ENCODE measurements around the gene TCF7. TPM values are rescaled to one million over a fixed set of nuclear protein-coding genes. Genes with fewer than 3 reads are reported as not detected.

Gene TCF7
- total and polyA plus RNA-seq, 2 of the 13 experiments (the other 11 are each of a cell fraction or from before 2014, with no cell fraction given), result 6.3 to 6.8 TPM

- no peak for TF ChIP-seq ATF6 (CRISPR knock-in tag; conservative IDR thresholded peaks at IDR 0.05)
- no peak for TF ChIP-seq FOXA3 (CRISPR knock-in tag; IDR thresholded peaks at IDR 0.05)
- no peak for TF ChIP-seq ZNF501 (CRISPR knock-in tag; IDR thresholded peaks at IDR 0.05)
- no peak for TF ChIP-seq IRX3 (CRISPR knock-in tag; IDR thresholded peaks at IDR 0.05; ENCODE audit: borderline replicate concordance, low read depth)
Observed at GRCh38 chr5:134103397-134103796, 11.1 kb upstream of the TCF7 start (continued).

DNA sequence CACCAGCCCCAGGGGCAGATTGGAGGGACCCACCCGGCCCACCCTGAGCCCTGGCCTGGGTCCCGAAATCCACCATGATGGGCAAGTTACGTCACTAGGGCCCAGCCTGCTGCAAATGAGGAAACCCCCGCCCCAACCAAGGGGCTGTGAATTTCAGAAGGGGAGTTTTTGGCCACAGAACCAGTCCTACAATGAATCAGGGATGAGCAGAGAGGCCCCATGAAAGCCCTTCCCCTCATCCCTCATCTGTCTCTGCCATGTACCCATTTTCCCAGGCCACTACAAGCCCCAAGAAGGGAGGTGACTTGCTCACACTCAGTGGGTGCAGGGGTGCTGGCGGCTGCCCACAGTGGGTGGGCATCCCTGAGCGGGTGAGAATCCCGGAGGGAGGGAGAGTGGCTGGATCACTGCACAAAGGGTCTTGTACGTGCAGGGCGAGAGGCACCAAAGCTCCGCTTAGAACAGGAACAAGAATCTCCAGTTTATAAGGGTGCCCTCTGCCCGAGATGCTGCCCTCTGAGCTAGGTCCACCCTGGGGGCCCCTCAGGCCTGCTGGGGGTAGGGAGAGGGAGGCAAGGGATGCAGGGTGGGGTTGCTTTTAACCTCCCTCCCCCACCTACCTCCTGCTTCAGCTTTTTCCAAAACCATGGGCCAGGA lies 10.4 kb upstream of the TCF7 start:
- Histone ChIP-seq H3K79me2 (ENCODE audit: insufficient read depth, low read length) (no peaks in the 10 kb centered on the region), H2AFZ (ENCODE audit: low read length) (no peak overlapping the region), H3K9ac (ENCODE audit: insufficient read depth, low read depth, low read length) (no peak overlapping the region), H3K4me1 (ENCODE audit: insufficient read depth, low read length) (peaks cover 96% of the 10 kb centered on the region), H4K20me1 (ENCODE audit: insufficient read depth, low read length) (no peaks in the 10 kb centered on the region), H3K4me3 (replicated peaks in 1 of 3; ENCODE audit: insufficient read depth in 1 of 3, low read depth in 2 of 3, low read length in 3 of 3) (no peak overlapping the region), H3K36me3 (replicated peaks in 1 of 2; ENCODE audit: control insufficient read depth in 1 of 2, insufficient read depth in 2 of 2, low read length in 2 of 2) (no peaks in the 10 kb centered on the region), H3K27me3 (ENCODE audit: control insufficient read depth in 1 of 2, insufficient read depth in 2 of 2, low read length in 2 of 2) (peaks cover 3 to 7% of the 10 kb centered on the region in 2 experiments; a peak in 2 of 5 replicates), H3K4me2 (ENCODE audit: low read depth, low read length) (peak overlapping the region; percentile 57), H3K27ac (ENCODE audit: extremely low read length, insufficient read depth, low read length) (no peak overlapping the region), H3K9me3 (ENCODE audit: low read length) (no peaks in the 10 kb centered on the region)
- POLR2A ChIA-PET, result interaction anchor here (1.4 to 2.0 kb wide), 3 partner anchors 9 to 12 kb away, joined by 4 to 5 read pairs (median 5); partner anchors contain the start of gene TCF7
- DNase-seq (ENCODE audit: low spot score) (no peak), FAIRE-seq (no peak), ATAC-seq (no peak)
- in situ Hi-C loops (cut with HindIII; ENCODE audit: extremely low pct_ligation_motif_present, low pct_unique_long_range_greater_than_20kb) (no loop called here), intact Hi-C loops (cut with micrococcal nuclease; ENCODE audit: unreplicated experiment) (no loop called here)
- CTCF ChIA-PET (ENCODE audit: low intra/inter-chr PET ratio, low total read pairs), result interaction anchor here (2.6 to 3.4 kb wide), 2 partner anchors 36 to 42 kb away, joined by 7 to 14 read pairs; no protein-coding TSS in a partner anchor
- BruUV-seq (replicated peaks), result no TSS peak
- TF ChIP-seq GLMP (CRISPR knock-in tag; IDR thresholded peaks at IDR 0.05; ENCODE audit: borderline replicate concordance), result no peak
- TF ChIP-seq RFXAP (CRISPR knock-in tag; IDR thresholded peaks at IDR 0.05; ENCODE audit: borderline replicate concordance), result no peak
- TF ChIP-seq SRY (CRISPR knock-in tag; IDR thresholded peaks at IDR 0.05), result no peak
- no peak for TF ChIP-seq PRMT3 (CRISPR knock-in tag; IDR thresholded peaks at IDR 0.05; ENCODE audit: borderline replicate concordance, low read depth)
- TF ChIP-seq SOX13 (IDR thresholded peaks at IDR 0.05), result no peak
- no peak for TF ChIP-seq SOX13 (CRISPR knock-in tag; conservative IDR thresholded peaks at IDR 0.05 in 1 of 2, IDR thresholded peaks at IDR 0.05 in 1 of 2)
- WGBS (ENCODE audit: low lambda C conversion rate), result 47% methylated on average over 8 of the region's 11 CpGs

Measured in HepG2 (cell line).